ENCODE measurements around the gene ANKRD2.

ANKRD2 gene

DNA sequence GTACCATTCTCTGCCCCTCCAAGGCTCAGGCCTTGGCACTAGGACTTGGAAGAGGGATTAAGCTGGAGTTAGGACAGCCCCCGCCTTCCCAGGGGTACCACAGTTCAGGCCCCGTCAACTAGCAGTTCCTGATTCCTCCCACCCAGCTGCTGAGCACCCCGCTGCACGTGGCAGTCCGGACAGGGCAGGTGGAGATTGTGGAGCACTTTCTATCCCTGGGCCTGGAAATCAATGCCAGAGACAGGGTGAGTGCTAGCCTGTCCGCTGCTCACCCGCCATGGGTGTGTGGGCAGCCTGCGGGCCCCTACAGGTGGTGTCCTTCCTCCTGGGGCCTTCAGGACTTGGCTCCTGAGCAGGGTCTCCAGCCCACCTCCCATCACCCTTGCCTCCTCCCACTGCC is 9.6 kb downstream of the ANKRD2 start:
- TF ChIP-seq ZBTB7A (IDR thresholded peaks at IDR 0.05; ENCODE audit: low read depth) (no peak), YY1 (IDR thresholded peaks at IDR 0.05; ENCODE audit: low read depth) (no peak), CEBPB (IDR thresholded peaks at IDR 0.05) (no peak), NFIC (IDR thresholded peaks at IDR 0.05) (no peak), EGR1 (IDR thresholded peaks at IDR 0.05) (no peak), EP300 (IDR thresholded peaks at IDR 0.05; ENCODE audit: borderline replicate concordance) (no peak), CREB1 (IDR thresholded peaks at IDR 0.05; ENCODE audit: low read depth) (no peak), FOXM1 (IDR thresholded peaks at IDR 0.05; ENCODE audit: borderline replicate concordance, low read depth) (no peak), RAD21 (IDR thresholded peaks at IDR 0.05; ENCODE audit: low read depth) (no peak), TEAD4 (IDR thresholded peaks at IDR 0.05) (no peak), TAF1 (IDR thresholded peaks at IDR 0.05; ENCODE audit: low read depth) (no peak), TCF12 (IDR thresholded peaks at IDR 0.05; ENCODE audit: low read depth) (no peak)
- TF ChIP-seq, protein P1, sequence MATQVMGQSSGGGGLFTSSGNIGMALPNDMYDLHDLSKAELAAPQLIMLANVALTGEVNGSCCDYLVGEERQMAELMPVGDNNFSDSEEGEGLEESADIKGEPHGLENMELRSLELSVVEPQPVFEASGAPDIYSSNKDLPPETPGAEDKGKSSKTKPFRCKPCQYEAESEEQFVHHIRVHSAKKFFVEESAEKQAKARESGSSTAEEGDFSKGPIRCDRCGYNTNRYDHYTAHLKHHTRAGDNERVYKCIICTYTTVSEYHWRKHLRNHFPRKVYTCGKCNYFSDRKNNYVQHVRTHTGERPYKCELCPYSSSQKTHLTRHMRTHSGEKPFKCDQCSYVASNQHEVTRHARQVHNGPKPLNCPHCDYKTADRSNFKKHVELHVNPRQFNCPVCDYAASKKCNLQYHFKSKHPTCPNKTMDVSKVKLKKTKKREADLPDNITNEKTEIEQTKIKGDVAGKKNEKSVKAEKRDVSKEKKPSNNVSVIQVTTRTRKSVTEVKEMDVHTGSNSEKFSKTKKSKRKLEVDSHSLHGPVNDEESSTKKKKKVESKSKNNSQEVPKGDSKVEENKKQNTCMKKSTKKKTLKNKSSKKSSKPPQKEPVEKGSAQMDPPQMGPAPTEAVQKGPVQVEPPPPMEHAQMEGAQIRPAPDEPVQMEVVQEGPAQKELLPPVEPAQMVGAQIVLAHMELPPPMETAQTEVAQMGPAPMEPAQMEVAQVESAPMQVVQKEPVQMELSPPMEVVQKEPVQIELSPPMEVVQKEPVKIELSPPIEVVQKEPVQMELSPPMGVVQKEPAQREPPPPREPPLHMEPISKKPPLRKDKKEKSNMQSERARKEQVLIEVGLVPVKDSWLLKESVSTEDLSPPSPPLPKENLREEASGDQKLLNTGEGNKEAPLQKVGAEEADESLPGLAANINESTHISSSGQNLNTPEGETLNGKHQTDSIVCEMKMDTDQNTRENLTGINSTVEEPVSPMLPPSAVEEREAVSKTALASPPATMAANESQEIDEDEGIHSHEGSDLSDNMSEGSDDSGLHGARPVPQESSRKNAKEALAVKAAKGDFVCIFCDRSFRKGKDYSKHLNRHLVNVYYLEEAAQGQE (IDR thresholded peaks at IDR 0.05; ENCODE audit: low read depth): no peak
- TF ChIP-seq, protein P2, sequence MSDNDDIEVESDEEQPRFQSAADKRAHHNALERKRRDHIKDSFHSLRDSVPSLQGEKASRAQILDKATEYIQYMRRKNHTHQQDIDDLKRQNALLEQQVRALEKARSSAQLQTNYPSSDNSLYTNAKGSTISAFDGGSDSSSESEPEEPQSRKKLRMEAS (IDR thresholded peaks at IDR 0.05): no peak
- TF ChIP-seq, protein P3, sequence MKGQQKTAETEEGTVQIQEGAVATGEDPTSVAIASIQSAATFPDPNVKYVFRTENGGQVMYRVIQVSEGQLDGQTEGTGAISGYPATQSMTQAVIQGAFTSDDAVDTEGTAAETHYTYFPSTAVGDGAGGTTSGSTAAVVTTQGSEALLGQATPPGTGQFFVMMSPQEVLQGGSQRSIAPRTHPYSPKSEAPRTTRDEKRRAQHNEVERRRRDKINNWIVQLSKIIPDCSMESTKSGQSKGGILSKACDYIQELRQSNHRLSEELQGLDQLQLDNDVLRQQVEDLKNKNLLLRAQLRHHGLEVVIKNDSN (IDR thresholded peaks at IDR 0.05): no peak

DNA sequence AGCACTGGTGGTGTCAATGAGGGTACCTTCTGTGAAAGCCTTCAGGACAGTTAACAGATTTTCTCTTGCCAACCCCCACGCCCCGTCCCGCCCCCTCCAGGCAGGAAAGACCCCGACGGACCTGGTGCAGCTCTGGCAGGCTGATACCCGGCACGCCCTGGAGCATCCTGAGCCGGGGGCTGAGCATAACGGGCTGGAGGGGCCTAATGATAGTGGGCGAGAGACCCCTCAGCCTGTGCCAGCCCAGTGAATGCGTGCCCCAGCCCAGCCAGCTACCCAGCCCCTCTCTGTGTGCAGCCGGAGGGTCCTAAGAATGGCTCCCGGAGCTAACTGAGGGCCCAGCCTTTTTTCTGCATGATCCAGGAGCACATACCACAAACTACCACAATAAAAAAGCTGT is 10.9 kb downstream of the ANKRD2 start:
- TF ChIP-seq RAD21 (IDR thresholded peaks at IDR 0.05; ENCODE audit: low read depth): no peak
- TF ChIP-seq ZBTB7A (IDR thresholded peaks at IDR 0.05; ENCODE audit: low read depth): 0 out of 2 replicates have a peak, but pooled peaks have one; percentile 41

DNA sequence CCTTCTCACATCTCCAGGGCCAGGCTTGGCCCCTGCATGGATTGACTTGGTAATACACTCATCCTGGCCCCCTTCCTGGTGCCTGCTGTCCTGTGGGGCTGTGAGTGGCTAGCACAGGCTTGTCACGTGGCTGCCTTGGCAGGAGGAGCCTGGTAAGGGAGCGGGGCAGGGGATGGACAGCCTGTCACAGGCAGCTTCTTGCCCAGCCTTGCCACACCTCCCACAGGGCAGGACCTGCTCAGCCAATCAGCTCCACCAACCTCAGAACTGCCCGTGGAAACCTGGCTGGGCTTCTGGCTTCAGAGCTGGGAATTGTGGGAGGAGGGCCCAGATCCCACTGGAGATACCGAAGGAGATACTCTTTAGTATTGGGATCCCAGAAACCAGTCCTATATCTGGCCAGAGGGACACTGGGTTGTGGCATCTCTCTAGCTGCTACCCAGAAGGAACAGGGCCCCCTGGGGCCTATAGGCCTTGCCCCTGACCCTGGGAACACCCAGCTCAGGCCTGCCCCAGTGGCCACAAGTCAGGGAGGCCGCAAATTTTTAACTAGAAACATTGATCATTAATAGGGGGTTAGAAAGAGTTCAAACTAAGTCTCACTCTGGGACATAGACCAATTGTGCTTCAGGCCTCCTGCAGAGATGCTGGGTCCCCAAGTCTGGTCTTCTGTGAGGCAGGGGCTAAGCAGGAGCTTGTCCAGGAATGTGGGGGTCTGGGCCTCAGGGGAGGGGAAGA is 11.7 kb downstream of the ANKRD2 start, which contains the start of gene HOGA1:
Gene HOGA1, plus strand, starts transcription at position 330 of the 738 bp plus-strand sequence. Its CDS starts 315 bp downstream, at position 645.
- TF ChIP-seq, protein P3 (IDR thresholded peaks at IDR 0.05): peak; percentile 98
- no peak for TF ChIP-seq EP300 (IDR thresholded peaks at IDR 0.05; ENCODE audit: borderline replicate concordance)
- TF ChIP-seq, protein P2 (IDR thresholded peaks at IDR 0.05): peak; percentile 81
- no peak for TF ChIP-seq FOXM1 (IDR thresholded peaks at IDR 0.05; ENCODE audit: borderline replicate concordance, low read depth)
- no peak for TF ChIP-seq CREB1 (IDR thresholded peaks at IDR 0.05; ENCODE audit: low read depth)
- TF ChIP-seq NFIC (IDR thresholded peaks at IDR 0.05): peak; percentile 40; the same call in 1 of the 2 replicates

DNA sequence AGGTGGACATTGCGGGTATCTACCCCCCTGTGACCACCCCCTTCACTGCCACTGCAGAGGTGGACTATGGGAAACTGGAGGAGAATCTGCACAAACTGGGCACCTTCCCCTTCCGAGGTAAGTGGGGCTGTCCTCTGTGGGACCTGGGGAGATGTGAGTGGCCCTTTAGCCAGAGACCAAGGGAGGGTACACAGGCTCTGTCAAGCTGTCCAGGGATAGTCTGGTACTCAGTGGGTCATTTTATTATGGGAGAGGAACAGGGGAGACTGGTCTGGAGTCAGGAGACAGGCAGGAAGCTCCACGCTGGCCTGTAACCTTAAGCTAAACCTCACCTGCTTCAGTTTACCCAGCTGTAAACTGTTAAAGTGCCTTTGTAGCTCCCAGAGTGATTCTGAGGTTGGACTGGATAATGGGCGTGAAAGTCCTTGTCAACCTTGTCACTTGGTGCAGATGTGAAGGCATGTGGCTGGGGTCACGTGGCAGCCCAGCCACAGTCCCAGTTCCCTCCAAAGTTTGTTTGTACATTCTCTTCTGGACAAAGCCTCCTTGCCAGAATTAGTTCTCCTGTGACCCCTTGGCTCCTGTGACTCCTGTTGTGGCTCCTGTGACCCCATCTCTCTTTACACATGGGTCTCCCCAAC is 12.3 kb downstream of the ANKRD2 start:
- TF ChIP-seq CEBPB (IDR thresholded peaks at IDR 0.05) (no peak), FOXM1 (IDR thresholded peaks at IDR 0.05; ENCODE audit: borderline replicate concordance, low read depth) (no peak), TCF12 (IDR thresholded peaks at IDR 0.05; ENCODE audit: low read depth) (no peak), TEAD4 (IDR thresholded peaks at IDR 0.05) (no peak), CREB1 (IDR thresholded peaks at IDR 0.05; ENCODE audit: low read depth) (no peak), TAF1 (IDR thresholded peaks at IDR 0.05; ENCODE audit: low read depth) (no peak), ZBTB7A (IDR thresholded peaks at IDR 0.05; ENCODE audit: low read depth) (no peak), EGR1 (IDR thresholded peaks at IDR 0.05) (no peak), NFIC (IDR thresholded peaks at IDR 0.05) (no peak), YY1 (IDR thresholded peaks at IDR 0.05; ENCODE audit: low read depth) (no peak), RAD21 (IDR thresholded peaks at IDR 0.05; ENCODE audit: low read depth) (no peak), EP300 (IDR thresholded peaks at IDR 0.05; ENCODE audit: borderline replicate concordance) (no peak)
- TF ChIP-seq, protein P3 (IDR thresholded peaks at IDR 0.05): no peak
- TF ChIP-seq, protein P1 (IDR thresholded peaks at IDR 0.05; ENCODE audit: low read depth): no peak
- TF ChIP-seq, protein P2 (IDR thresholded peaks at IDR 0.05): no peak

DNA sequence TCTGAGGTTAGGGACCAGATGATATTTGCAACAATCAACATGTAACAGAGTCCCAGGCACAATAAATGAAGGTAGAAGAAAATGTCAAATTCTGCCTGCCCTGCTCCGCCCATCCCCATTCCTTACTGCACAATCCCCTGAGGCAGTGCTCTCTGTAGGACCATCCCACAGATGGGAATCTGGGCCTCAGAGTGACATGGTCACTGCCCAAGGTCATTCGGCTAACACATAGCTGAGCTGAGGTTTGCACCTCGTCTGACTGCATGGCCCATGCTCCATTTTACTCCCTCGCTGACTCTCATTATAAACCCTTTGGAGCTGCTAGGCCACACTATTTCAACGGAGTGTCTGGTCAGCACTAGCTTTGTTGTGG is 12.8 kb downstream of the ANKRD2 start:
- no peak for TF ChIP-seq CEBPB (IDR thresholded peaks at IDR 0.05)
- no peak for TF ChIP-seq YY1 (IDR thresholded peaks at IDR 0.05; ENCODE audit: low read depth)
- no peak for TF ChIP-seq RAD21 (IDR thresholded peaks at IDR 0.05; ENCODE audit: low read depth)

Measured in Ishikawa (cell line).